A549 (cell line): ENCODE data around the gene TIGD1.

Source experiments
- POLR2A ChIP-seq: IDR thresholded peaks from 2 replicates; pipeline ENCODE4 v1.6.1; 2012; ENCODE audit warnings: mild to moderate bottlenecking, low read length
- TF ChIP-seq, protein P1 (sequence below): fragments of >200 bp; sonication (Bioruptor Twin); formaldehyde crosslinking; IDR thresholded peaks from 3 replicates; pipeline ENCODE4 v1.5.1; 2016

DNA sequence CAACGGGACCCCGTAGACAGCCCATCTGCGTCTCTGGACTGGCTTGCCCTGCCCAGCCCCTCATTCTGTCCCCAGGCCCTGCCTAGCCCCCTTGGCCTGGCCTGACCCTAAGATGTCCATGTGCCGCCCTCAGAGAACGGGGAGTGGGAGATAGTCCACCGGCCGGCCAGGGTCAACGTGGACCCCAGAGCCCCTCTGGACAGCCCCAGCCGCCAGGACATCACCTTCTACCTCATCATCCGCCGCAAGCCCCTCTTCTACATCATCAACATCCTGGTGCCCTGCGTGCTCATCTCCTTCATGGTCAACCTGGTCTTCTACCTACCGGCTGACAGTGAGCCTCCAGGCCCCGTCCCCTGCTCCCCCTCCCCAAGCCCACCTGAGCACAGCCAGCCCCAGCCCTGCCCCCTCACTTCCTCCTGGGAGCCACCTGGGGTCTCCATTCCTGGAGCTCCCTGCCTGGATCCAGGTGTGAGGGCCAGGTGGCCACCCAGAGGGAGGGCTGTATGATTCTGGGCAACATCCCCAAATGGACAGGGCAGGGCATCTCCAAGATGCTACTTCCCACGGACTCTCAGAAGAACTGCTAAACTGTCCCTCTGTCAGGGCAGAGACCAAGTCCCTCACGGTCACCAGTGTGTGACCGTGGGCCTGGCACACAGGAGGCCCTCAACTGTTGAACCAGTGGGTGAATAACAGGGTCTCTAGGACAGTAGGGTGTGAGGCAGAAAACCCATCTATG is 20.4 kb downstream of the TIGD1 start:
- TF ChIP-seq, protein P1, sequence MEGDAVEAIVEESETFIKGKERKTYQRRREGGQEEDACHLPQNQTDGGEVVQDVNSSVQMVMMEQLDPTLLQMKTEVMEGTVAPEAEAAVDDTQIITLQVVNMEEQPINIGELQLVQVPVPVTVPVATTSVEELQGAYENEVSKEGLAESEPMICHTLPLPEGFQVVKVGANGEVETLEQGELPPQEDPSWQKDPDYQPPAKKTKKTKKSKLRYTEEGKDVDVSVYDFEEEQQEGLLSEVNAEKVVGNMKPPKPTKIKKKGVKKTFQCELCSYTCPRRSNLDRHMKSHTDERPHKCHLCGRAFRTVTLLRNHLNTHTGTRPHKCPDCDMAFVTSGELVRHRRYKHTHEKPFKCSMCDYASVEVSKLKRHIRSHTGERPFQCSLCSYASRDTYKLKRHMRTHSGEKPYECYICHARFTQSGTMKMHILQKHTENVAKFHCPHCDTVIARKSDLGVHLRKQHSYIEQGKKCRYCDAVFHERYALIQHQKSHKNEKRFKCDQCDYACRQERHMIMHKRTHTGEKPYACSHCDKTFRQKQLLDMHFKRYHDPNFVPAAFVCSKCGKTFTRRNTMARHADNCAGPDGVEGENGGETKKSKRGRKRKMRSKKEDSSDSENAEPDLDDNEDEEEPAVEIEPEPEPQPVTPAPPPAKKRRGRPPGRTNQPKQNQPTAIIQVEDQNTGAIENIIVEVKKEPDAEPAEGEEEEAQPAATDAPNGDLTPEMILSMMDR, result no peak
- no peak for TF ChIP-seq POLR2A
